GM21717 (cell line): Measurements from ENCODE around the gene ACBD6.
"Not testable (repeated sequence)": the region's sequence is repeated elsewhere in the genome, so short reads cannot be mapped to it uniquely, and the experiment has no call there.

ENCODE experiments used
- ATAC-seq: cut with Tn5 transposase; IDR thresholded peaks from one replicate; pipeline ENCODE4 v1.9.1; 2021; ENCODE audit warnings: mild to moderate bottlenecking, moderate library complexity; ENCODE audit not compliant: unreplicated experiment

ACBD6 gene

DNA sequence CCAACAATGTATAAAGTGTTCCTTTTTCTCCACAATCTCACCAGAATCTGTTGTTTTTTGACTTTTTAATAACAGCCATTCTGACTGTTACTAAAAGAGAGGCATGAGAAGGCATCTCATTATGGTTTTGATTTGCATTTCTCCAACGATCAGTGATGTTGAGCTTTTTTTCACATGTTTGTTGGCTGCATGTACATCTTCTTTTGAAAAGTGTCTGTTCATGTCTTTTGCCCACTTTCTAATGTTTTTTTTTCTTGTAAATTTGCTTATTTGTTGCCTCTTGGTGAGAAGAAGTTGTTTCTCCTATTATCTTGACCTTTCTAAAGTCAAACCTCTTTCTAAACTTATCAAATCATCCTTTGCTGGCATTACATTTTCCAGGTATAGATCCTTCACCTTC, 80.8 kb downstream of the ACBD6 start:
- no peak for ATAC-seq

DNA sequence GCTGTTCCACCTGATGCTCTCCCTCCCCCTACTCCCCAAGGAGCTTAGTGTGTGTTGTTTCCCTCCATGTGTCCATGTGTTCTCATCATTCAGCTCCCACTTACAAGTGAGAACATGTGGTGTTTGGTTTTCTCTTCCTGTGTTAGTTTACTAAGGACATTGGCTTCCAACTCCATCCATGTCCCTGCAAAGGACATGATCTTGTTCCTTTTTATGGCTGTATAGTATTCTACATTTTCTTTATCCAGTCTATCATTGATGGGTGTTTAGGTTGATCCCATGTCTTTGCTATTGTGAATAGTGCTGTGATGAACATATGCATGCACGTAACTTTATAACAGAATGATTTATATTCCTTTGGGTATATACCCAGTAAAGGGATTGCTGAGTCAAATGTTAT, 81.2 kb downstream of the ACBD6 start:
- not testable (repeated sequence) for ATAC-seq

DNA sequence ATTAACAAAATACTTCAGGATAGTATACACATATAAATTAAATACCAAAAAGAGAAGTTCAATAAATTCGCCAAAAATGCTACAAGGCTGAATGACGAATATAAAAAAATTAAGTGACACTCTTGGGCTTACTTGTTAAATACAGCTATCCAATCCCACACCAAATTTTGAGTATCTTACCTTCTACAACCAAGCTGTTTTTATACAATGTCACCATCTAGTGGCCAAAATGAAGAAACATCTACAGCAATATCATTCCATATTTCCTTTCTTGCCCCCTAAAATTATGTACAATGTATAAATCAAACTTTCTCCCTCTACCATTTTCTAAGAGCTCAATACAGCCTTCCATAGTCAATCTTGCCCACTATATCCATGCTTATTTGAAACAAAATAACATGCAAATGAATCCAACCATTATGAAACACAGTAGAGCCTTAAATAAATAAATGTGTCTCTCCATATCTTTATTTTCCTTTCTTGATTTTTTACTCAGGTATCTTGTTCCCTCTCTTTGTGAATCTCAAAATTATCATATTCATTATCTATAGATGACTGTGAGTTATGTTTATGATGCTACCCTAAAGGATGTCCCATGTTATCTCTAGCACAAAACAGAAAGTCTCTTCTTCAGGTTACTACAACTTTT, 86.3 kb downstream of the ACBD6 start:
- ATAC-seq, result no peak

DNA sequence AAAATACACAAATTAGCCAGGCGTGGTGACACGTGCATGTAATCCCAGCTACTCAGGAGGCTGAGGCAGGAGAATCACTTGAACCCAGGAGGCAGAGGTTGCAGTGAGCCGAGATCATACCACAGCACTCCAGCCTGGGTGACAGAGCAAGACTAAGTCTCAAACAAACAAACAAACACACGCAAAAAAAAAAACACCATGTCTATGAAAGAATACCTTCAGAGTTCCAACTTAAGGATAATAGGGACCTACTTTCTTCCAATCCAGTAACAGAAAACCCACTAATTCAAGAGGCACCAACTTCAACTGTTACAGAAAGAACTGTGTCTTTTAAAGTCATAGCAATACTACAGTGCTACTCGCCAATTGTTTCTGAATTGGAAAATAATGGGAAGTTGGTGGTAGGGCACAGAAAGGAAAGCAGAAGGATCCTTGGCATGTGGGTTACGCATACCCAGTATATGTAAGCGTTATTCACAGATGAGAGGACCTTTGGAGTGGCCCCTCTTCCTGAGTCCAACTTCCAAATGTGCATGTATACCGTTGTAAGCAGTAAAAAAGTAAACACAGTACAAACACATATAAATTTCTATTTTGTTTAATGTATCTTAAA, 87.0 kb downstream of the ACBD6 start:
- ATAC-seq, result no peak

DNA sequence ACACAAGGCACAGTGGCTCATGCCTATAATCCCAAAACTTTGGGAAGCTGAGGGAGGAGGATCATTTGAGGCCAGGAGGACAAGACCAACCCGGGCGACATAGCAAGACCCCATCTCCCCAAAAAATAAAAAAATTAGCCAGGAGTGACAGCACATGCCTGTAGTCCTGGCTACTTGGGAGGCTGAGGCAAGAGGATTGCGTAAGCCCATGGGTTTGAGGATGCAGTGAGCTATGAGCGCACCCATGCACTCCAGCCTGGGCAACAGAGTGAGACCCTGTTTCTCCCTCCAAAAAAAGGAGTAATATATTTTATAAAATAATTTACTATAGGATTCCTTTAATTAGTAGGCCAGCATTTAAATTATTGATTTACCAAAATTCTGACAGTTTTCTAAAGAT, 89.8 kb downstream of the ACBD6 start:
- ATAC-seq, result no peak

DNA sequence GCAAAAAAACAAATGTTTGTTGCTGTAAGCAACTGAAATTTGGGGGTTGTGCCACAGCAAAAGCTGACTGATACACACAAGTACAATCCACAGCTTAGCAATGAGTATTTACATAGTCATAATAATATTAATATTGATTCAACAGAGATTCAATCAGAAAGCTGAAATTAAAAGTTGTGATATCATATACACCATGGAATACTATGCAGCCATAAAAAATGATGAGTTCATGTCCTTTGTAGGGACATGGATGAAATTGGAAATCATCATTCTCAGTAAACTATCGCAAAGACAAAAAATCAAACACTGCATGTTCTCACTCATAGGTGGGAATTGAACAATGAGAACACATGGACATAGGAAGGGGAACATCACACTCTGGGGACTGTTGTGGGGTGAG, 94.2 kb downstream of the ACBD6 start:
- ATAC-seq, result not testable (repeated sequence)

DNA sequence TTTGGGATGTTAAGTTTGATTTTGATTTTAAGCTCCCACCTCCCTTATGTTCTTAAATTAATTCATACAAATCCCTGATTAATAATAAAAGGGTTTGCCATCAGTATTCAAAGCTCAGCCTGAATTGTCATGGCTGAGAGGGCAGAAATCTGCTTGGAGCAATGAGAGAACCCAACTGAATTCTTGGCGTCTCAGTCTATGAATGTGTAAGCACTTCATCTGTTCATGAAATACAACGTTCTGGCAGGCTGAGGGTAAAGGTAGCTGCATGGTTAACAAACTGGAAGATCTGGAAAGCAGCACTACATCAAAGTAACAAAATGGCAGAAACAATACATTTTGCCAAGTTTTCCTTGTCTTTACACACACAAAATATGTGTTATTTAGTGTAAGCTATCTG, 95.3 kb downstream of the ACBD6 start:
- ATAC-seq, result no peak

DNA sequence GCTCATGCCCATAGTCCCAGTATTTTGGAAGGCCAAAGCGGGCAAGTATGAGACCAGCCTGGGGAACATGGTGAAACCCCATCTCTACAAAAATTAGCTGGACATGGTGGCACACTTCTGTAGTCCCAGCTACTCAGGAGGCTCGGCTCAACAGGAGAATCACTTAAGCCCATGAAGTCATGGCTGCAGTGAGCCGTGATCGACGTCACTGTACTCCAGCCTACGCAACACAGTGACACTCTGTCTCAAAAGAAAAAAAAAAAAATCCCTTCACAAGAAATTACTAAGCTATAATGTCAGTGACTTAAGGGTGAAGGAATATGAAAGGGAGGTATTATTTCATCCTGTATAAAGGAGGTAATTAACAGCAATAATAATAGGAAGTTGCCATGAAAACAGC, 99.8 kb downstream of the ACBD6 start:
- ATAC-seq, result no peak

DNA sequence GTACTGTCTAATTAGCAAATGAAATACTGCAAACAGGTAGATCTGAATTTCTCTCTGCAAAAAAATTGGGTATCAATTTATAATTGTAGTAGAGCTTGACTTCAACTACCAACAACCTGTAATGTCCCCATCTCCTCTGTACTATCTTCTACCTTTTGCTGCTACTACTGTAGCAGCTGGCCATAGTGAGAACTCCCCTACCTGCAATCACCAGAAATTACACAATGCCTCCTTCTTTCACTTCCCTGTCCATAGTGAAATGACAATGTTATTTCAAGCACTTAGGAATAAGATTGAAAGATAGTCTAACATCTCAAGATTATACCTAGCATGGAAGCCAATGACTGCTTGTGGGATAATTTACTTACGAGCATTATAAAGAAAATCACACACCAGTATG, 100.4 kb downstream of the ACBD6 start:
- no peak for ATAC-seq

DNA sequence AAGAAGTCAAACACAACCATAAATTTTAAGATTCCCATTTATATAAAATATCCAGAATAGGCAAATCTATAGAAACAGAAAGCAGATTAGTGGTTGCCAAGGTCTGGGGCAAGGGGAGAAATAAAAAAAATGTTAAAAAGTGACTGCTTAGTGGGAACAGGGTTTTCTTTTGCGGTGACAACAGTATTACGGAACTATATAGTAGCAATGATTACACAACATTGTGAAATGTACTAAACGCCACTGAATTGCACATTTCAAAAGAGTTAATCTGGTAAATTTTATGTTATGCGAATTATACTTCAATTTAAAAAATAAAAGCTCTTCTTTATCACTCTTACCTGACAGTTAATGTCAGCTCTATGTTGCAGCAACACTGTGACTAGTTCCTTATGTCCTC, 105.2 kb downstream of the ACBD6 start:
- no peak for ATAC-seq

DNA sequence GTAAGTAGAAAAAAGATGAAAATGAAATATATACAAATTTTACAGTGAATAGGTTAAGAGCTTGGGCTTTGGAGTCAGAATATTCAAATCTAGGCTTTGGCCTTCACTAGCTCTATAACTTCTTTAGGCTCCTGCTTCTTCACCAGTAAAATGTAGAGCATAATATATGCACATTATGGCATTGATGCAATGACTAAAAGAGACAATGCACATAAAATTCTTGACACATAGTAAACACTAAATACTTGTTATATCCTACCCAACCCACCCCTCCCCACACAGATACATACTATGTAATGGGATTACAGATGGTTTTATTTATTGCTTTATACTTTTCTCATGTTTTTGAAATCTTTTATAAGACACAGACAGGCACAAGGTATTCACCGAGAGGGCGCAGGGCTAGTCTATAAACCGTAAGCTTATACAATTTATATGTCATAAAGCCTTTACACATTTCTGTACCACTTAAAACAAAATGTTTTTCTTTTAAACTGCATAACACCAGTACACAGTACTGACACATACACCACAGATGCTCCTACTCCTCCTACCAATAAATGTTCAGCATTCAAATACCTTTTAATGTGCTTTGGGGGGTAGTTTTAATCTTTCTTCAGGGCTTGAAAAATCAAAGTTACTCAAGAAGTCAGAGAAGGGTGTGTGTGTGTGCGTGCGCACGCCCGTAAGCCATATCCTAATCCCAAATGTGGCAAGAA, 109.8 kb downstream of the ACBD6 start:
- ATAC-seq, result no peak

DNA sequence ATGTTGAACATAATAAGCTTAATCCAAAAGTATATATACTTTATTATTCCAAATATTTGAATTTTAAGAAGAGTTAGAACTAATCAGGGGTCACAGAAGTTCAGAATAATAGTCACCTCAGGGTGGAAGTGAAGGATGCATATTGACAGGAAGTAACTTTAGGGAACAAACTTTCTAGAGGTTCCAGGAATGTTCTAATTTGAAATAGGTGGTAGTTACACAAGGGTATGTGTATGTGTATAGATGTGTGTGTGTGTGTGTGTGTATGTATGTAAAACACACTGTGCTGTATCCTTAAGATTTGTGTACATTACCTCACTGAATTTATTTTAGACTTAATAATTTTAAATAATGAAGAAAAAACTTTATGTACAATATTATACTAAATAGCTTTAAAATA, 110.4 kb downstream of the ACBD6 start:
- ATAC-seq, result no peak

DNA sequence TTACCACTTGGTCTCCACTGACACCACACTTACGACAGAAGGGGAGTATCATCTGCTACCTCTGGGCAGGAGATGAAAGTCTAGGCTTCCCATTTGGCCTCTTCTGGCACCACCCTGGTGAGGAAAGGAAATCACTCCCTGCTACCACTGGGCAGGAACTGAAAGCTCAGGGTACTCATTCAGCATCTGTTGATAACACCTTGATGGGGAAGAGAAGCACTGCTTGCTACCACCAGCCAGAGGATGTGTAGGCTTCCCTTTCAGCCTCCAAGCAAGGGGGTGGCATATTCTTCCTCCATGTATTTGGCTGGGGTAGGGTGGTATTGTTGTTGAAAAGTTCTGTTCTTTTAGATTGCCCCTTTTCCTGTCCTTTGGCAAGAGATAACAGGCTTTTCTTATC, 115.0 kb downstream of the ACBD6 start:
- ATAC-seq, result no peak

DNA sequence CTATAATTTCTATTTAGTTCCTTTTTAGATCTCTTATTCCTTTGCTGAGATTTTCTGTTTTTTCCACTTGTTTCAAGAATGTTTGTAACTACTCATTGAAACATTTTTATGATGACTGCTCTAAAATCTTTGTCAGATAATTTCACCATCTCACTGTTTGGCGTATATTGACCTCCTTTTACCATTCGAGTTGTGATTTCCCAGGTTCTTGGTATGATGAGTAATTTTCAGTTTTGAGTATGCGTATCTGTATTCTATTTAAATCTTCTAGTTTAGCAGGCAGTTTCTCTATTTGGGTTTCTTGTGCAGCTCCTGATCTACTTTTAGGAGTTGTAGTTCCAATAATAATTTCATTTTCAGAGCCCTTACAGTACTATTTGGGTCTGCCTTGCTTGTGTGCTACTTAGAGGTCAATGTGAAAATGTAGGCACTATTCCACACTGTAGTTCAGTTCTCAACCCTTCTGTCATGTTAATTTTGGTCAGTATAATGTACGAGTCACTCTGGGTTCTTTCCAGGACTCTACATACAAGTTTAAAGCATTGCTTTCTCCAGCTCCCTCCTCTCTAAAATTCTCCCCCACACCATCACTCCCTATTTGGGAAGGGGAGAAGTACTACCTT, 115.5 kb downstream of the ACBD6 start:
- ATAC-seq, result no peak

DNA sequence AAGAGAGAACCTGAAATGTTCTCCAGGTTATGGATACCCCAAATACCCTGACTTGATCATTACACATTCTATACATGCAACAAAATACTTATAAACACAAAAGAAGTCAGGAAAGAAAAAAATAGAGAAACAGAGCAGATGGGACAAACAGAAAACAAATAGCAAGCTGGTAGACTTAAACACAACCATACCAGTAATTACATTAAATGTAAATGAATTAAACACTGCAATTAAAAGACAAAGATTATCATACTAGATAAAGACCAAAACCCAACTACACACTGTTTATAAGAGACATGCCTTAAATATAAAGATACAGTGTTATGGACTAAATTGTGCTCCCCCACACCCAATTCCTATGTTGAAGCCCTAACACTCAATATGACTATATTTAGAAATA, 117.2 kb downstream of the ACBD6 start:
- no peak for ATAC-seq

DNA sequence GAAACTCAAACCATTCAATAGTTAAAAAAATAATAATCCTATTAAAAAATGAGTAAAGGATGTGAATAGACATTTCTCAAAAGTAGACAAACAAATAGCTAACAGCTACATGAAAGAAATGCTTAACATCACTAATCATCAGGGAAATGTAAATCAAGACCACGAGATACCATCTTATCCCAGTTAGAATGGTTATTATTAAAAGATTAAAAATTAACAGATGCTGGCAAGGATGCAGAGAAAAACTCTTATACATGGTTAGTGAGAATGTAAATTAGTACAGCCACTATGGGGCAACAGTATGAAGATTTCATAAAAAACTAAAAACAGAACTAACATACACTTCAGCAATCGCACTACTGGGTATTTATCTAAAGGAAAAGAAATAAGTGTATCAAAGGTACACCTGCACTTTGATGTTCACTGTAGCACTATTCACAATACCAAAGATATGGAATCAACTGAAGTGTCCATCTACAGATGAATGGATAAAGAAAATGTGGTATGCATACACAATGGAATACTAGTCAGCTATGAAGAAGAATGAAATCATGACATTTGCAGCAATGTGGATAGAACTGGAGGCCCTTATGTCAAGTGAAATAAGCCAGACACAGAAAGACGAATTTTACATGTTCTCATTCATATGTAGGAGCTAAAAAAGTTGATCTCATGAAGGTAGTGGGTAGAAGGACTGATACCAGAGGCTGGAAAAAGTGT, 117.9 kb downstream of the ACBD6 start:
- no peak for ATAC-seq

DNA sequence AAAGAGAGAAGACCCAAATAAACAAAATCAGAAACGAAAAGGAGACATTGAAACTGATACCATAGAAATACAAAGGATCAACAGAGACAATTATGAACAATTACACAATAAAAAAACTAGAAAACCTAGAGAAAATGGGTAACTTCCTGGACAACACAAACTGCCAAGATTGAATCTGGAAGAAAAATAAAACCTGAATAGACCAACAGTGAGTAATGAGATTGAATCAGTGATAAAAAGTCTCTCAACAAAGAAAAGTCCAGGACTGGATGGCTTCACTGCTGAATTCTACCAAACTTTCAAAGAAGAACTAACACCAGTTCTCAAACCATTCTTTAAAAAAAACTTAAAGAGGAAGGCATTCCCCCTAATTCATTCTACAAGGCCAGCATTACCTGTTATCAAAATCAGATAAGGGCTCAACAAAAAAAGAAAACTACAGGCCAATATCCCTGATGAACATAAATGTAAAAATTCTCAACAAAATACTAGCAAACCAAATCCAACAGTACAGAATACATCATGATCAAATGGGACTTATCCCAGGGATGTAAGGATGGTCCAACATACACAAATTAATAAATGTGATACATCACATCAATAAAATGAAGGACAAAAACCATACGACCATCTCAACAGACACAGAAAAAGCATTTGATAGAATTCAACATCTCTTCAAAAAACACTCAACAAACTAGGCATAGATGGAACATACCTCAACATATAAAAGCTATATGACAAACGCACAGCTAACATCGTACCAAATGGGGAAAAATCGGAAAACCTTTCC, 119.9 kb downstream of the ACBD6 start:
- no peak for ATAC-seq

DNA sequence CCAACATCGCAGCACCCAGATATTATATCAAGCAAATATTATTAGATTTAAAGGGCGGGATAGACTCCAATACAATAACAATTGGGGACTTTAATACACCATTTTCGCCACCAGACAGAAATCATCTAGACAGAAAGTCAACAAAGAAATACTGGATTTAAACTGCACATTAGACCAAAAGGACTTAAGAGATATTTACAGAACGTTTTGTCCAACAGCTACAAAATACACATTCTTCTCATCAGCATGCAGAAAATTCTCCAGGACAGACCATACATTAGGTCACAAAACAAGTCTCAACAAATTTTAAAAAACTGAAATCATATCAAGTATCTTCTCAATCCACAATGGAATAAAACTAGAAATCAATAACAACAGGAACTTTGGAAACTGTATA, 121.2 kb downstream of the ACBD6 start:
- no peak for ATAC-seq

DNA sequence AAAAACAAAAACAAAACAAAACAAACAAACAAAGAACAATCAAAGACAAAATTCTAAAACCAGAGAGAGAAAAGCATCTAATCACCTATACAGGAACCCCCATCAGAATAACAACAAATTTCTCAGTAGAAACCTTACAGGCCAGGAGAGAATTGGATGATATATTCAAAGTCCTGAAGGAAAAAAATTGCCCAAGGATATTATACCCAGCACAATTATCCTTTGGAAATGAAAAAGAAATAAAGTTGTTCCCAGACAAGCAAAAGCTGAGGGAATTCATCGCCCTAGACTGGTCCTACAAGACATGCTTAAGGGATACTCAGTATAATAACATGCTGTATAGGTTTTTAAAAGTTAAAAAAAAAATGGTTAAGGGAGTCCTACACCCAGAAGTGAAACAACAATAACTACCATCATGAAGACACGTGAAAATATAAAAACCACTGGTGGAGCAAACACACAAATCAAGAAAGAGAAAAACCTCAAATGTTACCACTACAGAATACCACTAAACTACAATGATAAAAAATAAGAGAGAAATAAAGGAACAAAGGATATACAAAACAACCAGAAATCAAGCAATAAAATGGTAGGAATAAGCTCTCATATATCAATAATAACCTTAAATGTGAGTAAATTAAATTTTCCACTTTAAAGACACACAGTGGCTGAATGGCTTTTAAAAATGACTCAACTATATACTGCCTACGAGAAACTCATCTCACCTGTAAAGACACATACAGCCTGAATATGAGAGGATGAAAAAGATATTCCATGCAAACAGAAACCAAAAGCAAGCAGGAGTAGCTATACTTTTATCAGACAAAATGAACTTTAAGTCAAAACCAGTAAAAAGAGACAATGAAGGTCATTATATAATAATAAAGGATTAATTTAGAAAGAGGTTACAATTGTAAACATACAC, 121.9 kb downstream of the ACBD6 start:
- ATAC-seq, result no peak

DNA sequence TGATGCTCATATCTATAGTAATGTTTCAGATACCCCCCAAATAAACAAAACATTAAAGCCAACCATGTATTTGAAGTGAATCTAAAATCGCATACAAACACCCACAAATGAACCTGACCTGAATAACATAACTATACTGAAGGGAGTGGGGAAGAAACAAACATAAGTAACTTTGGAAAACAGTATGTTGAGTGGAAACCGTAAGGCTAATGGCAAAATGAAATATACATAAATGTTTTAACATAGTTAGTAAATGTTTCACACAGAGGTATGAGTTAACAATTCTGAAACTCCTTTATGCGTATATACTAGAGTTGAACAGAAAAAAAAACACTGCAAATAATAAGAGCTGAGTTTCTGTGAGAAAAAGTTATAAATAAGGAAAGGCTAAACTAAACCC, 125.6 kb downstream of the ACBD6 start:
- no peak for ATAC-seq
